GM19023 (cell line): Measurements from ENCODE around the gene CYSLTR1.
"Not testable (repeated sequence)": the region's sequence is repeated elsewhere in the genome, so short reads cannot be mapped to it uniquely, and the experiment has no call there.

ENCODE experiments used
- ATAC-seq: cut with Tn5 transposase; IDR thresholded peaks from one replicate; pipeline ENCODE4 v1.9.1; 2021; ENCODE audit warnings: mild to moderate bottlenecking, moderate library complexity; ENCODE audit not compliant: unreplicated experiment

CYSLTR1 gene

DNA sequence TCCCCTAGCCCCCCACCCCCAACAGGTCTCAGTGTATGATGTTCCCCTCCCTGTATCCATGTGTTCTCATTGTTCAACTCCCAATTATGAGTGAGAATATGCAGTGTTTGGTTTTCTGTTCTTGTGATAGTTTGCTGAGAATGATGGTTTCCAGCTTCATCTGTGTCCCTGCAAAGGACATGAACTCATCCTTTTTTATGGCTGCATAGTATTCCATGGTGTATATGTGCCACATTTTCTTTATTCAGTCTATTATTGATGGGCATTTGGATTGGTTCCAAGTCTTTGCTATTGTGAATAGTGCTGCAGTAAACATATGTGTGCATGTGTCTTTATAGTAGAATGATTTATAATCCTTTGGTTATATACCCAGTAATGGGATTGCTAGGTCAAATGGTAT is 101.4 kb downstream of the CYSLTR1 start:
- not testable (repeated sequence) for ATAC-seq
